Measurements from ENCODE around the gene DPY19L3. TPM values are rescaled to one million over a fixed set of nuclear protein-coding genes. Genes with fewer than 3 reads are reported as not detected.

The DPY19L3 gene
- total and polyA plus RNA-seq, 2 experiments from 2014 or later, result 12.9 to 51.4 TPM

GRCh38 chr19:32387701-32388392 lies 17.7 kb upstream of the DPY19L3 start:
- WGBS (ENCODE audit: low lambda C conversion rate, missing lambda C conversion rate), result 61% methylated on average over 7 of the region's 7 CpGs
- Histone ChIP-seq H3K79me2 (no peaks in the 10 kb centered on the region), H3K9me3 (ENCODE audit: low read depth) (no peaks in the 10 kb centered on the region), H3K9me2 (replicated peaks; ENCODE audit: insufficient read depth) (no peaks in the 10 kb centered on the region), H3K4me1 (ENCODE audit: insufficient read depth) (no peaks in the 10 kb centered on the region), H3K4me2 (no peak overlapping the region), H4K20me1 (ENCODE audit: insufficient read depth, poor library complexity, severe bottlenecking) (no peaks in the 10 kb centered on the region), H3K27me3 (no peaks in the 10 kb centered on the region), H3K36me3 (replicated peaks; ENCODE audit: insufficient read depth, low read depth) (peaks cover 5% of the 10 kb centered on the region), H3K27ac (no peak overlapping the region), H2AFZ (no peak overlapping the region), H3K4me3 (no peak overlapping the region)
- no peak for DNase-seq (ENCODE audit: low spot score)
- no peak for TF ChIP-seq EZH2phosphoT487 (IDR thresholded peaks at IDR 0.05; ENCODE audit: low read depth, severe bottlenecking, unreplicated experiment)
- TF ChIP-seq EZH2 (IDR thresholded peaks at IDR 0.05; ENCODE audit: borderline replicate concordance), result no peak
- TF ChIP-seq CTCF (IDR thresholded peaks at IDR 0.05; ENCODE audit: poor library complexity), result no peak

- DNase-seq (ENCODE audit: low spot score), result no peak
- H3K9me2 ChIP-seq (replicated peaks; ENCODE audit: insufficient read depth), result no peaks in the 10 kb centered on the region
- H3K4me1 ChIP-seq (ENCODE audit: insufficient read depth), result no peaks in the 10 kb centered on the region
- H3K27me3 ChIP-seq, result no peaks in the 10 kb centered on the region
- no peak overlapping the region for H3K27ac ChIP-seq
- no peak overlapping the region for H3K4me3 ChIP-seq
- no peaks in the 10 kb centered on the region for H3K9me3 ChIP-seq (ENCODE audit: low read depth)
- H3K36me3 ChIP-seq (replicated peaks; ENCODE audit: insufficient read depth, low read depth), result peaks cover 4% of the 10 kb centered on the region
- no peak for TF ChIP-seq EZH2 (IDR thresholded peaks at IDR 0.05; ENCODE audit: borderline replicate concordance)
- no peak for TF ChIP-seq CTCF (IDR thresholded peaks at IDR 0.05; ENCODE audit: poor library complexity)
- no peak for TF ChIP-seq EZH2phosphoT487 (IDR thresholded peaks at IDR 0.05; ENCODE audit: low read depth, severe bottlenecking, unreplicated experiment)
- H3K4me2 ChIP-seq, result no peak overlapping the region
- WGBS (ENCODE audit: low lambda C conversion rate, missing lambda C conversion rate), result 82% methylated on average over 3 of the region's 3 CpGs
- H4K20me1 ChIP-seq (ENCODE audit: insufficient read depth, poor library complexity, severe bottlenecking), result no peaks in the 10 kb centered on the region
- H2AFZ ChIP-seq, result no peak overlapping the region
- no peaks in the 10 kb centered on the region for H3K79me2 ChIP-seq
Observed at GRCh38 chr19:32388393-32388855, 17.1 kb upstream of the DPY19L3 start.

- peaks cover 5% of the 10 kb centered on the region for H3K4me1 ChIP-seq (ENCODE audit: insufficient read depth)
- H4K20me1 ChIP-seq (ENCODE audit: insufficient read depth, poor library complexity, severe bottlenecking), result no peaks in the 10 kb centered on the region
- no peaks in the 10 kb centered on the region for H3K79me2 ChIP-seq
- peak overlapping the region; percentile 40 for H3K4me2 ChIP-seq
- no peaks in the 10 kb centered on the region for H3K9me2 ChIP-seq (replicated peaks; ENCODE audit: insufficient read depth)
- no peaks in the 10 kb centered on the region for H3K36me3 ChIP-seq (replicated peaks; ENCODE audit: insufficient read depth, low read depth)
- peak overlapping the region; percentile 79 for H3K27ac ChIP-seq
- H3K27me3 ChIP-seq, result no peaks in the 10 kb centered on the region
- no peak overlapping the region for H2AFZ ChIP-seq
- H3K9me3 ChIP-seq (ENCODE audit: low read depth), result no peaks in the 10 kb centered on the region
- no peak overlapping the region for H3K4me3 ChIP-seq
- DNase-seq (ENCODE audit: low spot score), result peak; percentile 26
- no peak for TF ChIP-seq EZH2phosphoT487 (IDR thresholded peaks at IDR 0.05; ENCODE audit: low read depth, severe bottlenecking, unreplicated experiment)
- no peak for TF ChIP-seq EZH2 (IDR thresholded peaks at IDR 0.05; ENCODE audit: borderline replicate concordance)
- no peak for TF ChIP-seq CTCF (IDR thresholded peaks at IDR 0.05; ENCODE audit: poor library complexity)
- 67% methylated on average over 3 of the region's 3 CpGs for WGBS (ENCODE audit: low lambda C conversion rate, missing lambda C conversion rate)
Observed at GRCh38 chr19:32392901-32393300, 12.7 kb upstream of the DPY19L3 start.
